Measurements from ENCODE around the gene KIF19. TPM values are rescaled to one million over a fixed set of nuclear protein-coding genes. Genes with fewer than 3 reads are reported as not detected.
"Not testable (repeated sequence)": the region's sequence is repeated elsewhere in the genome, so short reads cannot be mapped to it uniquely, and the experiment has no call there.

Gene KIF19
- under 1 TPM; 0.37 TPM for total RNA-seq

DNA sequence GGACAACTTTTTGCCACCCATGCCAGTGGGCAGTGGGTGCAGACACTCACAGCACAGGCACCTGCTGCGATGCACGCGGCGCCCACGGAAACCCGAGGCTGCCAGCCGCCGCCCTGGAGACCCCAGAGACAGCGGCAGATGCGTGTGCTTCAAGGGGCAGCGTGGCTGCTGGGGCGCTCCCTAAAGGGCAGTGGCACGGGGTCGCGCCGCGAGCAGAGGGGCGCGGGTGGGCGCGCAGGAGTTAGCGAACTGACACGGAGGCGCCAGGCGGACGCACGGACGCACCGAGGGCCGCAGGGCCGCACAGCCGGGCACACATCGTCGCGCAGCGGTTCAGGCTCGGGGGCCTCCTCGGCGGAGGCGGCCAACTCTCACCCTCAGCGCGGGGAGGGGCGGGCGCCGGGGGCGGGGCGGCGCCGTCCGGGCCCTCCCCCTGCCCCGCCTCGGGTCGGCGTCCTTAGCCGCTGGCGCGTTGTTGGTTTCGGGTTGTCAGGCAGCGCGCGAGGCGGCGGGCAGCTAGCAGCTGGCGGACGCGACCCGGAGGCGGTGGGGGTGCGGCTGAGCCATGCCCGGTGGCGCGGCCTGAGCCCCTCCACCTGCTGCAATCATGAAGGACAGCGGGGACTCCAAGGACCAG lies at the start of gene KIF19:
TSS of gene KIF19 (plus strand) at position 484 of the 637 bp plus-strand sequence. CDS start at position 608, 124 bp downstream.
- Mint-ChIP-seq H3K4me3 (peak within 1 kb of the TSS; percentile 28), H3K27ac (no peak within 1 kb of the TSS), H3K4me1 (ENCODE audit: low read depth) (peaks cover 36% of the 10 kb centered on the region), H3K27me3 (ENCODE audit: low read depth) (peaks cover 27% of the 10 kb centered on the region), H3K36me3 (ENCODE audit: low read depth) (no peaks in the 10 kb centered on the region), H3K9me3 (ENCODE audit: insufficient read depth) (no peaks in the 10 kb centered on the region)
- ChIA-PET POLR2A (no interaction called here), CTCF (no interaction called here)
- peak; percentile 92 for ATAC-seq
- peak; percentile 69 for DNase-seq

DNA sequence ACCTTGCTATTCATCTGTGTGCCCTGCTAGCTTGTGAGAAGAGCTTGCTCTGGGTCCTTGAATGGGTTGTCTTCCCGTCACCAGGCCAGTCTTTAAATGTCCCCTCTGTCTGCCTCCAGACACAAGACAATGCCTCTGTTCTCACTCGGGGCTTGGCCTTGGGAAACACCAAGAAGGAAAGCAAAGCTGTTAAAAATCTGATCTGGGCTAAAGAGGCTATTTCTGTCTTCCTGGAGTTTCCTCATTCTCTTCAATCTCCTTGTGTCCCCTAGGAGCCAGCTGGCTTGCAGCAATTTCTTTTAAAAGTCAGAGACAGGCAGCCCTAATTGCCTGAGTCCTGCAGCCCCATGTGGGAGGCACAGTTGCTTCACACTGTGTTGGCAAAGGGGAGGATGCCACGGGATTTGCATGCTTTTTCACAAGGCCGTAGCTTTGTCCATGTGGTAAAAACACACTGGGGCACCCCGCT lies 49.5 kb upstream of the KIF19 start:
- ChIA-PET POLR2A (no interaction called here), CTCF (no interaction called here)
- ATAC-seq, result no peak
- Mint-ChIP-seq H3K4me1 (ENCODE audit: low read depth) (peaks cover 59% of the 10 kb centered on the region), H3K27ac (peak overlapping the region; percentile 21), H3K36me3 (ENCODE audit: low read depth) (peaks cover 4% of the 10 kb centered on the region), H3K4me3 (no peak overlapping the region), H3K27me3 (ENCODE audit: low read depth) (peaks cover 4% of the 10 kb centered on the region), H3K9me3 (ENCODE audit: insufficient read depth) (no peaks in the 10 kb centered on the region)
- no peak for DNase-seq

- peaks cover under 1% of the 10 kb centered on the region for H3K27me3 Mint-ChIP-seq (ENCODE audit: low read depth)
- CTCF ChIA-PET, result no interaction called here
- peaks cover 71% of the 10 kb centered on the region for H3K4me1 Mint-ChIP-seq (ENCODE audit: low read depth)
- no peaks in the 10 kb centered on the region for H3K9me3 Mint-ChIP-seq (ENCODE audit: insufficient read depth)
- no peak overlapping the region for H3K27ac Mint-ChIP-seq
- POLR2A ChIA-PET, result no interaction called here
- no peak for DNase-seq
- ATAC-seq, result no peak
- H3K36me3 Mint-ChIP-seq (ENCODE audit: low read depth), result peaks cover 5% of the 10 kb centered on the region
- no peak overlapping the region for H3K4me3 Mint-ChIP-seq
These were observed 48.1 kb upstream of the KIF19 start for GRCh38 chr17:74277935-74278334.

GRCh38 chr17:74279617-74280016 lies 46.4 kb upstream of the KIF19 start:
- not testable (repeated sequence) for ATAC-seq; H3K27me3 Mint-ChIP-seq (ENCODE audit: low read depth); H3K36me3 Mint-ChIP-seq (ENCODE audit: low read depth); H3K4me3 Mint-ChIP-seq; H3K9me3 Mint-ChIP-seq (ENCODE audit: insufficient read depth); DNase-seq
- H3K4me1 Mint-ChIP-seq (ENCODE audit: low read depth), result peaks cover 67% of the 10 kb centered on the region
- POLR2A ChIA-PET, result interaction anchor here (0.6 kb wide), 1 partner anchor 41 kb away, joined by 3 read pairs; no protein-coding TSS in a partner anchor
- CTCF ChIA-PET, result interaction anchor here (0.6 to 1.2 kb wide), 3 partner anchors 10 to 178 kb away, joined by 3 to 4 read pairs (median 3); no protein-coding TSS in a partner anchor
- H3K27ac Mint-ChIP-seq, result peak overlapping the region; percentile 92

DNA sequence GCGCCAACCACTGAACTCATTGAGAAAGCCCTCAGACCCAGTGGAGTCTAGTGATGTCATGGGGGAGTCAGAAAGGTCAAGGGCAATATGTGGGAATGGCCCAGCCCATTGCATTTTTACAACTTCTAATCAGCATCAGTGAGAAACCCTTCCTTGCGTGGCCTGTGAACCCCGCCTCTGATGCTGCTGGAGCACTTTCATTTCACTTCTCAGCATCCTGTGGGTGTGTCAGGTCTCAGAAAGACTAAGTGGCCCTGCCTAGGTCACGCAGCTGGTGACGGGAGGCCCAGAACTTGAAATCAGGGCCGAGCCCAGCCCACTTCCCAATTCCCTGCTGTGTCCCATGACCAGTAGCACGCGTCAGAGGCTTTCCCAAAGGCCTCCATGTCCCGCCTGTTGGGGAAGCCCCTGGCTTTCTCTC lies 45.9 kb upstream of the KIF19 start:
- Mint-ChIP-seq H3K4me1 (ENCODE audit: low read depth) (peaks cover 67% of the 10 kb centered on the region), H3K4me3 (no peak overlapping the region), H3K9me3 (ENCODE audit: insufficient read depth) (no peaks in the 10 kb centered on the region), H3K27ac (peak overlapping the region; percentile 92), H3K36me3 (ENCODE audit: low read depth) (peaks cover 5% of the 10 kb centered on the region), H3K27me3 (ENCODE audit: low read depth) (no peaks in the 10 kb centered on the region)
- DNase-seq, result peak; percentile 83
- peak; percentile 80 for ATAC-seq
- CTCF ChIA-PET, result interaction anchor here (1.2 kb wide), 2 partner anchors 21 to 177 kb away, joined by 3 to 4 read pairs; no protein-coding TSS in a partner anchor
- POLR2A ChIA-PET, result interaction anchor here (0.6 kb wide), 1 partner anchor 41 kb away, joined by 3 read pairs; no protein-coding TSS in a partner anchor

- peaks cover 2% of the 10 kb centered on the region for H3K27me3 Mint-ChIP-seq (ENCODE audit: low read depth)
- H3K36me3 Mint-ChIP-seq (ENCODE audit: low read depth), result peaks cover 5% of the 10 kb centered on the region
- peaks cover 60% of the 10 kb centered on the region for H3K4me1 Mint-ChIP-seq (ENCODE audit: low read depth)
- H3K9me3 Mint-ChIP-seq (ENCODE audit: insufficient read depth), result no peaks in the 10 kb centered on the region
- H3K27ac Mint-ChIP-seq, result peak overlapping the region; percentile 97
- POLR2A ChIA-PET, result interaction anchor here (0.7 kb wide), 1 partner anchor 8 kb away, joined by 3 read pairs; no protein-coding TSS in a partner anchor
- ATAC-seq, result no peak
- CTCF ChIA-PET, result interaction anchor here (1.4 kb wide), 1 partner anchor 82 kb away, joined by 4 read pairs; no protein-coding TSS in a partner anchor
- DNase-seq, result no peak
- H3K4me3 Mint-ChIP-seq, result no peak overlapping the region
These were observed 44.2 kb upstream of the KIF19 start for GRCh38 chr17:74281799-74282198.

DNA sequence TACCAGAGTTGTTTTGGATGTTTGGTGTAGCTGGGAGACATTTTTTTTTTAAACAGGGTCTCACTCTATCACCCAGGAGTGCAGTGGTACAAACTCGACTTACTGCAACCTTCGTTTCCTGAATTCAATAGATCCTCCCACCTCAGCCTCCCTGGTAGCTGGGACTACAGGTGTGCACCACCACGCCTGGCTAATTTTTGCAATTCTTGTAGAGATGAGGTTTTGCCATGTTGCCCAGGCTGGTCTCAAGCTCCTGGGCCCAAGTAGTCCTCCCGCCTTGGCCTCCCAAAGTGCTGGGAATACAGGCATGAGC lies 43.8 kb upstream of the KIF19 start:
- H3K27me3 Mint-ChIP-seq (ENCODE audit: low read depth); H3K4me3 Mint-ChIP-seq: not testable (repeated sequence)

GRCh38 chr17:74282587-74283370 lies 43.2 kb upstream of the KIF19 start:
- Mint-ChIP-seq H3K27ac (peak overlapping the region; percentile 97), H3K4me1 (ENCODE audit: low read depth) (peaks cover 59% of the 10 kb centered on the region), H3K36me3 (ENCODE audit: low read depth) (peaks cover 5% of the 10 kb centered on the region), H3K27me3 (ENCODE audit: low read depth) (peaks cover 2% of the 10 kb centered on the region), H3K4me3 (peak overlapping the region; percentile 19), H3K9me3 (ENCODE audit: insufficient read depth) (no peaks in the 10 kb centered on the region)
- POLR2A ChIA-PET, result interaction anchor here (0.7 to 1.0 kb wide), 3 partner anchors 7 to 21 kb away, joined by 3 read pairs; no protein-coding TSS in a partner anchor
- CTCF ChIA-PET, result interaction anchor here (0.6 to 1.8 kb wide), 3 partner anchors 49 to 83 kb away, joined by 3 to 5 read pairs (median 4); partner anchors contain the start of gene RPL38
- ATAC-seq, result peak; percentile 73
- DNase-seq, result peak; percentile 69

More for the DNA sequence above, 43.8 kb upstream of the KIF19 start:
- Mint-ChIP-seq H3K27ac (peak overlapping the region; percentile 97), H3K4me1 (ENCODE audit: low read depth) (peaks cover 59% of the 10 kb centered on the region)
- not testable (repeated sequence) for DNase-seq; H3K36me3 Mint-ChIP-seq (ENCODE audit: low read depth); ATAC-seq; H3K9me3 Mint-ChIP-seq (ENCODE audit: insufficient read depth)
- POLR2A ChIA-PET, result interaction anchor here (0.7 to 1.0 kb wide), 3 partner anchors 8 to 21 kb away, joined by 3 read pairs; no protein-coding TSS in a partner anchor
- CTCF ChIA-PET, result interaction anchor here (1.4 to 1.8 kb wide), 2 partner anchors 79 to 83 kb away, joined by 4 to 5 read pairs; partner anchors contain the start of gene RPL38

DNA sequence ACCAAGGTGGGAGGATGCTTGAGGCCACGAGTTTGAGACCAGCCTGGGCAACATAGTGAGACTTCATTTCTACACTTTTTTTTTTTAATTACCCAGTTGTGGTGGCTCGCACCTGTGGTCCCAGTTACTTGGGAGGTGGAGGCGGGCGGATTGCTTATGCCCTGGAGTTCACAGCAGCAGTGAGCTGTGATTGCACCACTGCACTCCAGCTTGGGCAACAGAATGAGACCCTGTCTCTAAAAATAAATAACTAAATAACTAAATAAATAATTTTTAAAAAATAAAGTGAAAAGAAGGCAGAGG lies 42.7 kb upstream of the KIF19 start:
- peaks cover 61% of the 10 kb centered on the region for H3K4me1 Mint-ChIP-seq (ENCODE audit: low read depth)
- H3K36me3 Mint-ChIP-seq (ENCODE audit: low read depth), result peaks cover 5% of the 10 kb centered on the region
- ChIA-PET POLR2A (interaction anchor here (0.6 to 1.0 kb wide), 2 partner anchors 22 to 27 kb away, joined by 3 to 4 read pairs; no protein-coding TSS in a partner anchor), CTCF (interaction anchor here (0.6 to 1.8 kb wide), 3 partner anchors 49 to 84 kb away, joined by 3 to 5 read pairs (median 4); partner anchors contain the start of gene RPL38)
- no peaks in the 10 kb centered on the region for H3K9me3 Mint-ChIP-seq (ENCODE audit: insufficient read depth)
- H3K27me3 Mint-ChIP-seq (ENCODE audit: low read depth), result peaks cover 2% of the 10 kb centered on the region
- H3K4me3 Mint-ChIP-seq, result no peak overlapping the region
- ATAC-seq, result no peak
- DNase-seq, result no peak
- H3K27ac Mint-ChIP-seq, result peak overlapping the region; percentile 97

DNA sequence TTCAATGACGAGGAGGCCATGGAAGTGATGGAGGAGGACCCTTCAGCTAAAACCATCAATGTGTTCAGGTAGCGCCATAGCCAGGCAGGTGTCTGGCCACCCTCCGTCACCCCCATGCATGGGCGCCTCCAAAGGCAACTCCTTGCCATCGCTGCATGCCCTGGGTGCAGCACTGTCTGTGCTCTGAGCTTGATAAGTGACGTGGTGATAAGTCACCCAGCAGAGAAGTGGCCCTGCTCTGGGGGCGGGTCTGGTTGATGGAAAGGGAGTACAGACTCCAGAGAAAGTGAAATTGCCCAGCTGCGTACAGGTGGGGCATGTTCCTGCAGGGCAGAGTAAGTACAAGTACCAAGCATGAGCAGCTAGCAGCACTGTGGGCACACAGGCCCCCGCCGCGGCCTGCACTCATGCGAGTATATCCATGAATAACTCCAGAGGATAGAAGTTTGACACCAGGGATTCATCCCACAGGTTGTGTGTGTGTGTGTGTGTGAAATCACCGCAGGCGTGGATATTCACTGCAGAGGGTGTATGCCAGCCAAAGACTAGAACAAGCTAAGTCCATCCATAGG lies 38.9 kb upstream of the KIF19 start:
- POLR2A ChIA-PET, result interaction anchor here (1.2 kb wide), 1 partner anchor 8 kb away, joined by 3 read pairs; no protein-coding TSS in a partner anchor
- H3K4me1 Mint-ChIP-seq (ENCODE audit: low read depth), result peaks cover 44% of the 10 kb centered on the region

DNA sequence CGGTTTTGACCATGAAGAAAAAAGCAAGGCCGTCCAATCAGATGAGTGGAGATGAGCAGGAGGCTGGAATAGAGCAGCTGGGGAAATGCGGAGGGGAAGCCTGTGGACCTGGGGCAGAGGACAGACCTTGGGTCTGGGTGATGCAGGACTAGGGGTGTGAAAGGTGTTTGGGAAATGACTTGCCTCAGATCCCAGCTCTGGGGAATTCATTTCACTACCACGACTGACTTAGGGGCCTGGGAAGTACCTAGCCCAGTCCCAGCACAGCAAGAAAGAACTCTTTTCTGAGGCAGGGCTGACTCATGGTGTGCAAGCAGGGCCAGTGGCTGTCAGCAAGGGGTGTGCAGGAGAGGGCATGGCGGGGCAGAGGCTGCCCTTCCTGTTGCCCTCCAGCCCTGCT lies 37.2 kb upstream of the KIF19 start:
- ChIA-PET POLR2A (no interaction called here), CTCF (interaction anchor here (2.1 kb wide), 1 partner anchor 7 kb away, joined by 8 read pairs; no protein-coding TSS in a partner anchor)
- peaks cover 2% of the 10 kb centered on the region for H3K27me3 Mint-ChIP-seq (ENCODE audit: low read depth)
- DNase-seq (no peak), ATAC-seq (no peak)
- no peaks in the 10 kb centered on the region for H3K36me3 Mint-ChIP-seq (ENCODE audit: low read depth)
- peak overlapping the region; percentile 10 for H3K27ac Mint-ChIP-seq
- peaks cover 29% of the 10 kb centered on the region for H3K4me1 Mint-ChIP-seq (ENCODE audit: low read depth)
- H3K9me3 Mint-ChIP-seq (ENCODE audit: insufficient read depth), result no peaks in the 10 kb centered on the region
- H3K4me3 Mint-ChIP-seq, result no peak overlapping the region

More for the DNA sequence above, 38.9 kb upstream of the KIF19 start:
- ATAC-seq, result no peak
- DNase-seq, result no peak
- peaks cover 1% of the 10 kb centered on the region for H3K36me3 Mint-ChIP-seq (ENCODE audit: low read depth)
- no peak overlapping the region for H3K4me3 Mint-ChIP-seq
- H3K27ac Mint-ChIP-seq, result no peak overlapping the region
- CTCF ChIA-PET, result interaction anchor here (1.1 to 2.1 kb wide), 2 partner anchors 9 to 14 kb away, joined by 3 to 8 read pairs; no protein-coding TSS in a partner anchor
- H3K9me3 Mint-ChIP-seq (ENCODE audit: insufficient read depth), result no peaks in the 10 kb centered on the region
- H3K27me3 Mint-ChIP-seq (ENCODE audit: low read depth), result peaks cover 2% of the 10 kb centered on the region

Data from activated CD8-positive, alpha-beta T cell treated with anti-CD3 and anti-CD28 coated beads, Interleukin-2, amount 10 ng/mL, durations not matched to agents 7 days and 5 days (primary cell).